ENCODE measurements around the gene MMP3. TPM values are rescaled to one million over a fixed set of nuclear protein-coding genes. Genes with fewer than 3 reads are reported as not detected.
A peak's percentile ranks its signal among the peaks of the same experiment; 100 is the strongest.

Gene MMP3
- total RNA-seq, 1 experiment from 2014 or later = not detected

GRCh38 chr11:102810950-102811660 lies 32.3 kb downstream of the MMP3 start:
- intact Hi-C loops (cut with micrococcal nuclease; ENCODE audit: unreplicated experiment) = loop anchor here (1.0 to 5.0 kb wide), 3 partner anchors 79 to 244 kb away; no protein-coding TSS in a partner anchor
- no peaks in the 10 kb centered on the region for H3K36me3 ChIP-seq (ENCODE audit: low read depth)
- H2AFZ ChIP-seq = no peak overlapping the region
- no peaks in the 10 kb centered on the region for H4K20me1 ChIP-seq (ENCODE audit: insufficient read depth)
- no peaks in the 10 kb centered on the region for H3K9me2 ChIP-seq (ENCODE audit: insufficient read depth)
- peak; percentile 77 for TF ChIP-seq CTCF (conservative IDR thresholded peaks at IDR 0.05)
- no peak for TF ChIP-seq EZH2 (IDR thresholded peaks at IDR 0.05; ENCODE audit: low read depth)
- CTCF ChIA-PET = no interaction called here
- H3K27ac ChIP-seq = no peak overlapping the region
- H3K9me3 ChIP-seq (ENCODE audit: insufficient read depth, low read depth) = no peaks in the 10 kb centered on the region; the same call in 1 of the 2 replicates
- H3K79me2 ChIP-seq (ENCODE audit: low read depth) = no peaks in the 10 kb centered on the region
- H3F3A ChIP-seq (ENCODE audit: insufficient read depth, low read depth) = no peaks in the 10 kb centered on the region
- POLR2A ChIA-PET (ENCODE audit: unreplicated experiment) = no interaction called here
- H3K4me2 ChIP-seq = no peak overlapping the region
- H3K4me3 ChIP-seq = no peak overlapping the region
- H3K27me3 ChIP-seq (ENCODE audit: insufficient read depth, low read depth) = no peaks in the 10 kb centered on the region
- no peak for DNase-seq
- no peaks in the 10 kb centered on the region for H3K4me1 ChIP-seq (replicated peaks; ENCODE audit: insufficient read depth)
- no TSS peak for BruUV-seq (replicated peaks)

GRCh38 chr11:102809971-102810370 lies 33.4 kb downstream of the MMP3 start:
- intact Hi-C loops (cut with micrococcal nuclease; ENCODE audit: unreplicated experiment) = loop anchor here (5.0 to 10.0 kb wide), 2 partner anchors 78 to 105 kb away; no protein-coding TSS in a partner anchor
- DNase-seq = no peak
- no TSS peak for BruUV-seq (replicated peaks)

GRCh38 chr11:102807921-102808320 lies 35.5 kb downstream of the MMP3 start:
- no peak overlapping the region for H3K4me2 ChIP-seq
- H2AFZ ChIP-seq = no peak overlapping the region
- H3K36me3 ChIP-seq (ENCODE audit: low read depth) = no peaks in the 10 kb centered on the region
- intact Hi-C loops (cut with micrococcal nuclease; ENCODE audit: unreplicated experiment) = loop anchor here (10.0 kb wide), 1 partner anchor 107 kb away; no protein-coding TSS in a partner anchor
- no TSS peak for BruUV-seq (replicated peaks)
- H3K27me3 ChIP-seq (ENCODE audit: insufficient read depth, low read depth) = no peaks in the 10 kb centered on the region
- H3K4me1 ChIP-seq (replicated peaks; ENCODE audit: insufficient read depth) = no peaks in the 10 kb centered on the region
- H4K20me1 ChIP-seq (ENCODE audit: insufficient read depth) = no peaks in the 10 kb centered on the region
- CTCF ChIA-PET = no interaction called here
- no peaks in the 10 kb centered on the region for H3K79me2 ChIP-seq (ENCODE audit: low read depth)
- DNase-seq = peak; percentile 43 to 52
- no peaks in the 10 kb centered on the region for H3K9me3 ChIP-seq (ENCODE audit: insufficient read depth, low read depth)
- H3K4me3 ChIP-seq = no peak overlapping the region
- no peak for TF ChIP-seq EZH2 (IDR thresholded peaks at IDR 0.05; ENCODE audit: low read depth)
- TF ChIP-seq CTCF (conservative IDR thresholded peaks at IDR 0.05) = peak; percentile 57; the same call in 1 of the 2 replicates
- no peaks in the 10 kb centered on the region for H3K9me2 ChIP-seq (ENCODE audit: insufficient read depth)
- POLR2A ChIA-PET (ENCODE audit: unreplicated experiment) = no interaction called here
- no peak overlapping the region for H3K27ac ChIP-seq
- H3F3A ChIP-seq (ENCODE audit: insufficient read depth, low read depth) = no peaks in the 10 kb centered on the region

More at GRCh38 chr11:102809971-102810370, 33.4 kb downstream of the MMP3 start:
- H3K27ac ChIP-seq = no peak overlapping the region
- no peak for TF ChIP-seq CTCF (conservative IDR thresholded peaks at IDR 0.05)
- TF ChIP-seq EZH2 (IDR thresholded peaks at IDR 0.05; ENCODE audit: low read depth) = no peak
- no peaks in the 10 kb centered on the region for H3K9me3 ChIP-seq (ENCODE audit: insufficient read depth, low read depth)
- H3K27me3 ChIP-seq (ENCODE audit: insufficient read depth, low read depth) = no peaks in the 10 kb centered on the region
- no peaks in the 10 kb centered on the region for H4K20me1 ChIP-seq (ENCODE audit: insufficient read depth)
- H3K79me2 ChIP-seq (ENCODE audit: low read depth) = no peaks in the 10 kb centered on the region
- no peak overlapping the region for H2AFZ ChIP-seq
- no peaks in the 10 kb centered on the region for H3K36me3 ChIP-seq (ENCODE audit: low read depth)
- H3K4me2 ChIP-seq = no peak overlapping the region
- ChIA-PET POLR2A (ENCODE audit: unreplicated experiment) (no interaction called here), CTCF (interaction anchor here (1.0 kb wide), 1 partner anchor 9 kb away, joined by 3 read pairs; no protein-coding TSS in a partner anchor)
- no peaks in the 10 kb centered on the region for H3K9me2 ChIP-seq (ENCODE audit: insufficient read depth)
- H3K4me3 ChIP-seq = no peak overlapping the region
- H3F3A ChIP-seq (ENCODE audit: insufficient read depth, low read depth) = no peaks in the 10 kb centered on the region
- no peaks in the 10 kb centered on the region for H3K4me1 ChIP-seq (replicated peaks; ENCODE audit: insufficient read depth)

Data from PC-9 (cell line).